KOPT-K1 (cell line): Measurements from ENCODE around the gene UBL7.
A peak's percentile ranks its signal among the peaks of the same experiment; 100 is the strongest.

Source experiments
- H3K27ac ChIP-seq: fragments of 200-600 bp; sonication (generic); 2 replicates; pipeline ENCODE4 v1.5.1; 2016; ENCODE audit warnings: antibody characterized with exemption, mild to moderate bottlenecking, low read depth, low read length; ENCODE audit not compliant: poor library complexity, severe bottlenecking
- H3K36me3 ChIP-seq: fragments of 200-600 bp; sonication (generic); 2 replicates; pipeline ENCODE4 v1.5.1; 2017; ENCODE audit warnings: antibody characterized with exemption, mild to moderate bottlenecking, low read length, moderate library complexity; ENCODE audit not compliant: insufficient read depth
- H3K9me3 ChIP-seq: fragments of 200-600 bp; sonication (generic); 2 replicates; pipeline ENCODE4 v1.5.1; 2017; ENCODE audit warnings: antibody characterized with exemption, low read length, mild to moderate bottlenecking; ENCODE audit not compliant: insufficient read depth, poor library complexity, severe bottlenecking

The UBL7 gene

DNA sequence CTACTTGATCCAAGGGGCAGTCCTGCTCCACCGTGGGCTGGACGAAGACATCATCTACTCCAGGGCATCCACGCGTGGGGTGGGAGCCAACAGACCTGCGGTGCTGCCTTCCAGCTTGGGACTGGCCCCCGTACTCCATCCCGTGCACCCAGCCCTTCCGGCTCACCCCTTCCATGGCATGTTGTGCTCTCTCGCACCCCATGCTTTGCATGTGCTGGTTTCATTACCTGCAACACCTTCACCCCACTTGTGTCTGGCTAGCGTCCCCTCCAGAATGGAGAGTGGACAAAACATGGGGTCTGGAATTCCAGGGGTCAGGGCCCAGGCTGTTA lies 57.4 kb downstream of the UBL7 start:
- peak overlapping the region; percentile 99 for H3K27ac ChIP-seq
- H3K36me3 ChIP-seq: peaks cover 14% of the 10 kb centered on the region; the same call in 1 of the 2 replicates
- no peaks in the 10 kb centered on the region for H3K9me3 ChIP-seq

DNA sequence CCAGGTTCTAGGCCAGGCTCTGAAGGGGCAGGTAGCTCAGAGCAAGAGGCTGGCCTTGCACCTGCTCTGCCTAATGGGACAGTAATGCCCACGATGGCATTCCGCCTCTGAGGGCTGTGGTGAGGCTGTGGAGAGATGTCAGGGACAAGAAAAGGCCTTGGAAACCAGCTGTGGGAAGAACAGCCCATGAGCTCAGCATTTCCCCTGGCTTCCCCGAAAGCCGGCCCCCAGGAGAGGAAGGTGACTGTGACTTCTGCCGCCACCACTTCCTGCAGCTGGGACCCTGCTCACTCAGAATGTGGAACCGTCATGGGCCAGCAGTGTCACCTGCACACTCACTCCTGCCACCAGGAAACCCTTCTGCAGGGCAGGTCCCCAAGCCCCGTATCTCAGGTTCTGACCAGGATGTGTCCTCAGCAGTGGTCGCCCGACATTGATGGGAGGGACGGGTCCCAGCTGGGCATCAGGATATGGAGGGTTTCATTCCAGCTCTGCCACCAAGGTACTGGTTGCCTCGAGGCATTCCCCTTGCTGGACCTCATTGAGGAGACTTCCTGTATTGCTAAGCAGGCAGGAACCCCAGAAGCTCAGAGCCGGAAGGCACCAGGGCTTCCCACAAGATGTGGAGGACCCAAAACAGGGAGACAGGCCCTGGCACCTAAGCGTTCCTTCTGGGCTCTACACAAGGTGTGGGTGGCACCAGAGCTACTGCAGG lies 57.9 kb downstream of the UBL7 start:
- H3K27ac ChIP-seq: peak overlapping the region; percentile 99
- H3K36me3 ChIP-seq: peaks cover 11% of the 10 kb centered on the region; the same call in 1 of the 2 replicates
- no peaks in the 10 kb centered on the region for H3K9me3 ChIP-seq

DNA sequence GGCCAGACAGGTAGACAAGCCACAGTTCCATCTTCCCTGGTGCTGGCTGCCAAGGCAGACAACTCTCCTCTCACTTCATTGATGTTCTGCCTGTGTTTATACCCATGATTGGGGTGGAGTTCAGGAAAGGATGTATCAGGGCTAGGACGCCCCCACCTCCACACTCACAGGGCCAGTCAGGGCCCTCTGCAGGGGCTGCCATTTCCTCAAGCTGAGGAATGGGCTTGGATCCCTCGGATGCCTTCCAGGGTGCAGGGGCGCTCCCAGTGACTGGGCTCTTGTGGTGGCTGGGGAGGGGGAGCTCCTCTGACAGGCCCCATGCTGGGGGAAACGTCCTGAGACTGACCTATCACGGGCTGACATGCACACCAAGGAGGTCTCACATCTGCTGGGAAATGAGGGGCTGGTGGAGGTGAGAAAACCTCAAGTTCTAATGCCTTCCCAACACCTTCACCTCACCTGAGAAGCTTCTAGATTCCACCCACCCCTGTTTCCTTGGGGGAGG lies 58.6 kb downstream of the UBL7 start:
- H3K9me3 ChIP-seq: no peaks in the 10 kb centered on the region
- peak overlapping the region; percentile 99 for H3K27ac ChIP-seq
- H3K36me3 ChIP-seq: 0 out of 2 replicates have a peak, but pooled peaks cover 6% of the 10 kb centered on the region

DNA sequence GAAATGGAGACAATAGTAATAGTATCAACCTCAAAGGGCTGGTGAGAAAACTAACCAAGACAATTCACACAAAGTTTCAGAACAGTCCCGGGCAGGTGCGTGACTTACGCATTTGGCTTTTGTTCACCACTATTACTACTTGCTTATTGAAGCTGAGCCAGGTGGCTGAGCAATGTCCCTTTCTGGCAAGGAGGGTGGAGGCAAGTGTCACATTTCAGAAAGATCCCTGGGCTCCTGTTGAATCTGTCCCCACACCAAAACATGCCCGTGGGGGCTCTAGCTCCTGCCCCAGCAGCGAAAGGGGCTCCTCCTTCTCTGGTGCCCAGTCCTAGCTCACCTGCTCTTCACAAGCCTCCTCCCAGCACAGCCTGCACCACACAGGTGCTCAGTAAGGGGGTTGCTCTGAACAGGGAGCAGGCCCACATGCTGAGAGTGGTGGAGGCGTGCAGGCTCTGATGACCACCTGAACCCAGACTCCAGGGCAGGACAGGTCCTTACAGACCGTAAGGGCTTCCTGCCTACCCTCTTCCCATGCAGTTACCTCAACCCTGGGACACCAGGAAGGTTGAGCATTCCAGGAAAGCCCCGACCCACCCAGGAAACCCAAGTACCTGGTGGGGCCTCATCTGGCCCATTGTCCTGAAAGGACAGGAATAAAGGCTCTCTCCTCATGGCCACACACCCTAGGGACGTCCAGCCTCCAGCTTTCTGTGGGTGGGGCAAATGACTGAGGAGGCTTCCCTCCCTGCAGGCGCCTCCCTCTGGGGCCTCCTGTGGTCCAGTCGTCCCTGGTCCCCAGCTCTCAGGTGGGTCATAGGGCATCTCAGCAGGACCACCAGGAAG lies 59.8 kb downstream of the UBL7 start:
- H3K27ac ChIP-seq: peak overlapping the region; percentile 99
- no peaks in the 10 kb centered on the region for H3K36me3 ChIP-seq
- no peaks in the 10 kb centered on the region for H3K9me3 ChIP-seq

DNA sequence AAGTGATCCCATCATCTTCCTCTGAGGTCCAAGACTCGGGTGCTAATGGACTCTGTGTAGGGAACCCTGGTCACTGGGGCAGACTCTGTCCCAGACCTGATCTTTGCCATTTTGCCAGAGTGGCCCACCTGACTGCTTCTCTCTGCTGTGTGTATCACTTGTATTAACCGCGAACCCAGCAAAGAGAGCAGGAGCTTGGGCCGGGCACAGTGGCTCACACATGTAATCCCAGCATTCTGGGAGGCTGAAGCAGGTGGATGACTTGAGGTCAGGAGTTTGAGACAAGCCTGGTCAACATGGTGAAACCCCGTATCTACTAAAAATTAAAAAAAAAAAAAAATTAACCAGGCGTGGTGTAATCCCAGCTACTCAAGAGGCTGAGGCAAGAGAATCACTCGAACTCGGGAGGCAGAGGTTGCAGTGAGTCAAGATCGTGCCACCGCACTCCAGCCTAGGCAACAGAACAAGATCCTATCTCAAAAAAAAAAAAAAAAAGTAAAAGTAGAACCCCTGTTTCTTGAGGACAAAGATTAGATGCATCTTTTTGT lies 60.6 kb downstream of the UBL7 start:
- Histone ChIP-seq H3K27ac (peak overlapping the region; percentile 99), H3K9me3 (no peaks in the 10 kb centered on the region)

DNA sequence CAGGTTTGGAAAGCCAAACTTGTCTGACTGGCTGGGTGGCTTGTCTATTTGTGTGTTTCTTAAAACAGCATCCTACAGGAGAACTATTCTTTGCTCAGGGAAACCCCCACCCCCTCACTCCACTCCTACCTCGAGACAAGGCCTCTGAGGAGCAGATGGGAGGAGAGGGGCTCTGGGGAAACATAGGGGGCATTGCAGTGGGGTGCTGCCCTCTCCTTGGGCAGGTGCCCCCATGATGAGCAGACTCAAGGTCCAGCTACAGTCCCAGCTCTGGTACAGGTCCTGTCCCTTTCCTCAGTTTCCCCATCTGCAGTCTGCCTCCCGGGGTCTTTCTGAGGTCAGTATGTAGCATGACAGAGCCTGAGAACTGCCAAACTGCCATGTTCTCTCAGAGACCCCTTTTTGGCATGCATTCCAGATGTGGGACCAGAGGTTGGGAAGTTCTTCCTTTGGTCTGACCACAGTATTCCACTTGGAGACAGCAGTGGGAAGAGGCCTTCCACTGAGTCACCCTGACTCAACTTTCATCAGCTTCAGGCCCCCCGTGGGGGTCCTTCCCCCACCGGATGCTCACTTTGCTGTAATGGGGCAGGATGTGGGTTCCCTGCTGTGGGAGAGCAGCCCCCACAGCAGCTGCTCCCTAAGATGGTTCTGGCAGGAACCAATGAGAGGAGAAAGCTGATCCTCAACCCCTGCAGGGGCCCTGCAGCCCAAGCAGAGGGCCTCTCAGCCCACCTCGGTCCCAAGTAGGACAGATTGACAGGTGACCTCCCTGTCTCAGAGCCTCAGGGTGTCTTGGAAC lies 61.2 kb downstream of the UBL7 start:
- Histone ChIP-seq H3K27ac (peak overlapping the region; percentile 99), H3K36me3 (no peaks in the 10 kb centered on the region), H3K9me3 (no peaks in the 10 kb centered on the region)

More for the DNA sequence above, 60.6 kb downstream of the UBL7 start:
- H3K36me3 ChIP-seq: no peaks in the 10 kb centered on the region

DNA sequence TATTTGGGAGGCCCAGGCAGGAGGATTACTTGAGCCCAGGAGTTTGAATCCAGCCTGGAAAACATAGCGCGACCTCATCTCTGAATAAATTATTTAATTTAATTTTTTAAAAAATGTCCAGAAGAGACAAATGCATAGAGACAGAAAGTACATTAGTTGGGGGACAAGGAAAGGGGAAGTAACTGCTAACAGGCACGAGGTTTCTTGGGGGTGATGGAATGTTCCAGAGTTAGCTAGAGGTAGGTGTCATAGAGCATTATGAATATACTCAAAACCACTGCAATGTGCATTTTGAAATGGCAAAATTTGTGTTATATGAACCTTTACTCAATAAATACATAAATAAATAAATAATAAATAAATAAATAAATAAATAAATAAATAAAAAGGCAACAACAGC lies 61.9 kb downstream of the UBL7 start:
- Histone ChIP-seq H3K27ac (peak overlapping the region; percentile 99), H3K9me3 (no peaks in the 10 kb centered on the region), H3K36me3 (no peaks in the 10 kb centered on the region)

DNA sequence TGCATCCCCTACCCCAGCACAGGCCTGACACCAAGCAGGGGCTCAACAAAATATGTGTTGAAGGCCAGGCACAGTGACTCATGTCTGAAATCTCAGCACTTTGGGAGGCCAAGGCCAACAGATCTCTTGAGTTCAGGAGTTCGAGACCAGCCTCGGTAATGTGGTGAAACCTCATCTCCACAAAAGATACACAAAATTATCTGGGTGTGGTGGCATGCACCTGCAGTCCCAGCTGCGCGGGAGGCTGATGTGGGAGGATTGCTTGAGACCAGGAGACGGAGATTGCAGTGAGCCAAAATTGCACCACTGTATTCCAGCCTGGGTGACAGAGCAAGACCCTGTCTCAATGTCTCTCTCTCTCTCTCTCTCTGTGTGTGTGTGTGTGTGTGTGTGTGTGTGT lies 62.8 kb downstream of the UBL7 start:
- peak overlapping the region; percentile 99 for H3K27ac ChIP-seq
- no peaks in the 10 kb centered on the region for H3K36me3 ChIP-seq
- no peaks in the 10 kb centered on the region for H3K9me3 ChIP-seq

DNA sequence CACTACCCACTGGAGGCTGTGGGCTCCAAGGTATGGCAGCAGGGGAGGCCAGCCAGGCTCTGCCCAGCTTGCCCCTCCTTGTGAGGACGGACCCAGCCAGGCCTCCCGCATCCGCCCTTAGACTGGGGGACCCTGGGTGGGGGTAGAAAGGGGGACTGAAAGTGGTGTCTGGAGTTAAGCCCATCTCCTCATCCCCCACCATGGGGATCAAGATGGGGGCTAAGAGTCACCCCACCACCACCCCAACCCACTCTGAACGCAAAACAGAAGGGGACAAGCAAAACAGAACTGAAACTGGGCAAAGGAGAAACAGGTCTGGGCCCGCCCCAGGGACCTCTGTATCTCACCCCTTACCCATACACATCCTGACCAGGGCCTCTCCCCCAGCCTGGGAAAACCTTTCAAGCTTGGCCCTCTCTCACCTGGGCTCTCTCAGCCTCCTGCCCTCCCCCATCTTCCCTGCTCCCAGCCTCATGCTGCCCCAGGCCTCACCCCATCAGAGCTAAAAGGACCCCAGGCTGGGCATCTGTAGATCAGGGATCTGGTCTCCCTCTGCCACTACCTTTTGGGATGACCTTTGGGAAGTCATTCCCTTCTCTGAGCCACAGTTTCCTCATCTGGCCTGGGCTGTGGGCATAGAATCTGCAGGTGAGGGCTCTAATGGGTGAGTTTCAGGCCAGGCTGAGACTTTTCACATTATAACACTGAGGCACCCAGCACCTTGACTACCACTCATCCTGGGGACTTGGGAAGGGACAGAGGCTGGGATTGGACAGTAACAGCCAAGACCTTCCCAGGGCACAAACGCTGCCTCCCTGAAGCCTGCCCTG lies 63.5 kb downstream of the UBL7 start:
- H3K9me3 ChIP-seq: no peaks in the 10 kb centered on the region
- H3K36me3 ChIP-seq: no peaks in the 10 kb centered on the region
- H3K27ac ChIP-seq: peak overlapping the region; percentile 99

DNA sequence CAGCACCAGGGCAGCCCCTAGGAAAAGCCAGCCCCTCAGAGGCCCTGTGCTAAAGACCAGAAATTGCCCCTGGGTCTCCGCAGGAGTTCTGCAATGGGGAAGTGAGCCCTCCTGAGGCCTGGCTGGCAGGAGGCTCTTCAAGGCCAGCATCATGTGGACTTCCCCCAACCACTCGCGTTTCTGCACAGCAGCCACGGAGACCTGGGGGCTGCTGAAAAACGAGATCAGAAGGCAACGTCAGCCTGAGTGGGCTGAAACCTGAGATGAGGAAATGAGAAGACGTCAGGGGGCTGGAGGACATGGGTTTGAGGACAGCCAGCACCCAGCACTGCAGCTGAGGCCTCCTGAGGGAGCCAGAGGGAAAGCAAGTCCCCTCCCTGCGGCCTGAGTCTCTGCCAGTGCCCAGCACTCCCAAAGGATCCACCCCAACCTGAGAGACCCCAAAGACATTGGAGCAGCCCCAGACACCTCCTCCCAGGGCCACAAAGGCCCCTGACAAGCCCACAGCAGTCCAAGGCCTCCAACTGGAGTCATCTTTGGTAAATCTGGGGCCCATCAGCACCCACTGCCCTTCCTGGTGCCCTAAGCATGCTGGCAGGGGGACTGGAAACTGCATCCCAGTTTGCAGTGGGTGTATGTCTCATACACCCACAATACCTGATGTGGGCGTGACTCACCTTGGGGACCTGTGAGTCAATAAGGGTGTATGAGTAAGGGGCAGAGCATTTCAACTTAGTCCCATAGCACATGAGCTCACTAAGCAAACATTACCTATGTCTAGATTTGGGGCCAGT lies 64.3 kb downstream of the UBL7 start:
- Histone ChIP-seq H3K27ac (peak overlapping the region; percentile 99), H3K36me3 (no peaks in the 10 kb centered on the region), H3K9me3 (no peaks in the 10 kb centered on the region)

DNA sequence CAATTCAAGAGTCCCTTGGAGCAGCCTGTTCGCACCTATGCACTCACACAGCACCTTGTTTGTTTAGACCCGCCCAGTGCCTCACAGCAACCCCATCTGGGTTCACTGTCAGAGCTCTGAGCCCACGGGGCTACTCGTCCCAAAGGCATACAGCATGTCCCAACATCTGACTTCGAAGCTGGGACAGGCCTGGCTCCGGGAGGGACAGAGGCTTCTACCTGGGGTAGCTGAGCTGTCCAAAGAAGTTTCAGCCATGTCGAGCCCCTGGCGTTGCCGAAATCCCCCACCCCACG lies 64.9 kb downstream of the UBL7 start:
- H3K36me3 ChIP-seq: no peaks in the 10 kb centered on the region
- H3K9me3 ChIP-seq: no peaks in the 10 kb centered on the region
- peak overlapping the region; percentile 99 for H3K27ac ChIP-seq
